Suprapubic skin (tissue), 4 donors: ENCODE data around the gene ZNF598. TPM values are rescaled to one million over a fixed set of nuclear protein-coding genes. Genes with fewer than 3 reads are reported as not detected.

Experiments
- DNase-seq, 2 donors: peaks; one replicate each; pipeline ENCODE4 v3.0.0-alpha.2; 2019; ENCODE audit warnings: low spot score in 2 of 2
- H3K27ac ChIP-seq: fragments of 200-600 bp; sonication (generic); one replicate; pipeline ENCODE4 v1.5.1; 2019
- H3K27me3 ChIP-seq: fragments of 200-600 bp; sonication (generic); one replicate; pipeline ENCODE4 v1.5.1; 2019
- H3K36me3 ChIP-seq: fragments of 200-600 bp; sonication (generic); one replicate; pipeline ENCODE4 v1.5.1; 2019
- H3K4me1 ChIP-seq: fragments of 200-600 bp; sonication (generic); one replicate; pipeline ENCODE4 v1.5.1; 2019
- H3K4me3 ChIP-seq: fragments of 200-600 bp; sonication (generic); one replicate; pipeline ENCODE4 v1.5.1; 2019; ENCODE audit warnings: mild to moderate bottlenecking
- H3K9me3 ChIP-seq: fragments of 200-600 bp; sonication (generic); one replicate; pipeline ENCODE4 v1.5.1; 2019
- CTCF ChIP-seq, 2 donors: fragments of 200-600 bp in 1 of 2; fragments of 450-650 bp in 1 of 2; sonication (generic) in 1 of 2; IDR thresholded peaks; one replicate each; pipeline ENCODE4 v1.5.1; 2016 to 2019; ENCODE audit warnings: antibody characterized with exemption in 2 of 2, mild to moderate bottlenecking in 1 of 2, moderate library complexity in 1 of 2
- EP300 ChIP-seq: sonication (generic); formaldehyde crosslinking; IDR thresholded peaks from one replicate; pipeline ENCODE4 v1.6.1; 2017; ENCODE audit warnings: antibody characterized with exemption
- POLR2A ChIP-seq, 2 donors: fragments of 450-650 bp; IDR thresholded peaks; one replicate each; pipeline ENCODE4 v1.6.1; 2017; ENCODE audit warnings: antibody characterized with exemption in 2 of 2, mild to moderate bottlenecking in 2 of 2, moderate library complexity in 2 of 2
- POLR2AphosphoS5 ChIP-seq, 3 donors: sonication (generic); formaldehyde crosslinking; IDR thresholded peaks; one replicate each; pipeline ENCODE4 v1.6.1; 2017; ENCODE audit warnings: antibody characterized with exemption in 3 of 3
- WGBS: methylation state at CpG from one replicate; pipeline ENCODE4 v1.1.5; 2018; 5-methylcytosine and 5-hydroxymethylcytosine counted together
- total RNA-seq, 4 donors: library from RNA; depleted of rRNA; stranded (reverse); fragments of >200 nt; gene quantifications; one replicate each; pipeline ENCODE4 v1.1.0, GENCODE V29; 2016

Gene ZNF598
- total RNA-seq, 4 donors from 2014 or later = 69.4 to 103 (median 84.0) TPM

GRCh38 chr16:2009164-2009711, 383 bp downstream of the ZNF598 start:
- H3K27ac ChIP-seq = peak overlapping the region; percentile 97
- no peaks in the 10 kb centered on the region for H3K9me3 ChIP-seq
- H3K27me3 ChIP-seq = no peaks in the 10 kb centered on the region
- peaks cover 57% of the 10 kb centered on the region for H3K4me1 ChIP-seq
- TF ChIP-seq POLR2AphosphoS5 (IDR thresholded peaks at IDR 0.05) (no peak), POLR2A (IDR thresholded peaks at IDR 0.05) (no peak), EP300 (no peak), CTCF (IDR thresholded peaks at IDR 0.05) (no peak)
- no CpG with 5 or more reads among the region's 55 CpGs for WGBS
- no peak for DNase-seq
- H3K4me3 ChIP-seq = peak overlapping the region; percentile 99
- no peaks in the 10 kb centered on the region for H3K36me3 ChIP-seq

GRCh38 chr16:2008631-2009163, 924 bp downstream of the ZNF598 start:
- H3K36me3 ChIP-seq = no peaks in the 10 kb centered on the region
- TF ChIP-seq EP300 (no peak), POLR2A (IDR thresholded peaks at IDR 0.05) (no peak), POLR2AphosphoS5 (IDR thresholded peaks at IDR 0.05) (no peak), CTCF (IDR thresholded peaks at IDR 0.05) (no peak)
- no peaks in the 10 kb centered on the region for H3K9me3 ChIP-seq
- DNase-seq = no peak
- H3K4me1 ChIP-seq = peaks cover 62% of the 10 kb centered on the region
- peak overlapping the region; percentile 97 for H3K27ac ChIP-seq
- H3K4me3 ChIP-seq = peak overlapping the region; percentile 99
- no peaks in the 10 kb centered on the region for H3K27me3 ChIP-seq
- WGBS = 3% methylated on average over 10 of the region's 23 CpGs

GRCh38 chr16:2008009-2008526, 1.6 kb downstream of the ZNF598 start:
- peaks cover 67% of the 10 kb centered on the region for H3K4me1 ChIP-seq
- peak in 1 of 2 donors; percentile 89 for DNase-seq

GRCh38 chr16:2007081-2007836, 2.4 kb downstream of the ZNF598 start:
- WGBS = 74% methylated on average over 9 of the region's 16 CpGs
- no peaks in the 10 kb centered on the region for H3K27me3 ChIP-seq
- H3K27ac ChIP-seq = peak overlapping the region; percentile 97
- H3K4me1 ChIP-seq = peaks cover 67% of the 10 kb centered on the region
- H3K9me3 ChIP-seq = no peaks in the 10 kb centered on the region
- DNase-seq = no peak
- H3K36me3 ChIP-seq = peaks cover 13% of the 10 kb centered on the region
- peak overlapping the region; percentile 99 for H3K4me3 ChIP-seq
- TF ChIP-seq POLR2A (IDR thresholded peaks at IDR 0.05) (no peak), CTCF (IDR thresholded peaks at IDR 0.05) (no peak), POLR2AphosphoS5 (IDR thresholded peaks at IDR 0.05) (no peak), EP300 (no peak)

More at GRCh38 chr16:2008009-2008526, 1.6 kb downstream of the ZNF598 start:
- H3K27ac ChIP-seq = peak overlapping the region; percentile 97
- no peaks in the 10 kb centered on the region for H3K9me3 ChIP-seq
- WGBS = 40% methylated on average over 15 of the region's 15 CpGs
- H3K27me3 ChIP-seq = no peaks in the 10 kb centered on the region
- H3K36me3 ChIP-seq = peaks cover 5% of the 10 kb centered on the region
- H3K4me3 ChIP-seq = peak overlapping the region; percentile 99
- no peak for TF ChIP-seq EP300
- TF ChIP-seq CTCF (IDR thresholded peaks at IDR 0.05) = no peak
- TF ChIP-seq POLR2AphosphoS5 (IDR thresholded peaks at IDR 0.05) = peak in 2 of 3 donors; percentile 77 to 84
- TF ChIP-seq POLR2A (IDR thresholded peaks at IDR 0.05) = no peak

GRCh38 chr16:2006317-2006716, 3.3 kb downstream of the ZNF598 start:
- H3K4me1 ChIP-seq = peaks cover 67% of the 10 kb centered on the region
- TF ChIP-seq CTCF (IDR thresholded peaks at IDR 0.05) (no peak), POLR2A (IDR thresholded peaks at IDR 0.05) (no peak), POLR2AphosphoS5 (IDR thresholded peaks at IDR 0.05) (no peak), EP300 (no peak)
- 93% methylated on average over 6 of the region's 8 CpGs for WGBS
- no peak overlapping the region for H3K27ac ChIP-seq
- H3K4me3 ChIP-seq = no peak overlapping the region
- no peaks in the 10 kb centered on the region for H3K27me3 ChIP-seq
- peaks cover 22% of the 10 kb centered on the region for H3K36me3 ChIP-seq
- DNase-seq = no peak
- no peaks in the 10 kb centered on the region for H3K9me3 ChIP-seq
